Measurements from ENCODE around the gene ZNF827. TPM values are rescaled to one million over a fixed set of nuclear protein-coding genes. Genes with fewer than 3 reads are reported as not detected.

The ZNF827 gene
- total RNA-seq, 1 donor, result 9.1 TPM

DNA sequence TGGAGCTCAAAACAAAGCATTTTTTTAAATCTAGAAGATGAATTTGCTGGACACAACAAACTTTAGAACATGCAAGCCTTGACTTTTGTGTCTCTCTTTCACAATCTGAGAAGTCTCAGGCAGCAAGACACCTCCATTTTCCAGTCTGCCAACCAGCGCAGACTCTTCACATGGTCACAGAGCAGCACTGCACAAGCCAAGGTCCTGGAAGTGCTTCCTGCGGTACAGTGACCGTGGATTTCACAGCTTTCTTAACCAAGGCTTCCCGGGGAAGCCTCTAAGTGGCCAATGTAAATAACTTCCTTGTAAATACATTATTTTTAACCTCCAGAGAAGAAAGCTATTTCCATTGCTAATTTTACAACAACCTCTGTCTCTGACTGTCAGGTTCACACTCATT lies 31.2 kb downstream of the ZNF827 start:
- no peak overlapping the region for H3K4me3 ChIP-seq (ENCODE audit: low read depth, low read length)
- DNase-seq (ENCODE audit: low read depth), result peak; percentile 5
- TF ChIP-seq, protein P1, sequence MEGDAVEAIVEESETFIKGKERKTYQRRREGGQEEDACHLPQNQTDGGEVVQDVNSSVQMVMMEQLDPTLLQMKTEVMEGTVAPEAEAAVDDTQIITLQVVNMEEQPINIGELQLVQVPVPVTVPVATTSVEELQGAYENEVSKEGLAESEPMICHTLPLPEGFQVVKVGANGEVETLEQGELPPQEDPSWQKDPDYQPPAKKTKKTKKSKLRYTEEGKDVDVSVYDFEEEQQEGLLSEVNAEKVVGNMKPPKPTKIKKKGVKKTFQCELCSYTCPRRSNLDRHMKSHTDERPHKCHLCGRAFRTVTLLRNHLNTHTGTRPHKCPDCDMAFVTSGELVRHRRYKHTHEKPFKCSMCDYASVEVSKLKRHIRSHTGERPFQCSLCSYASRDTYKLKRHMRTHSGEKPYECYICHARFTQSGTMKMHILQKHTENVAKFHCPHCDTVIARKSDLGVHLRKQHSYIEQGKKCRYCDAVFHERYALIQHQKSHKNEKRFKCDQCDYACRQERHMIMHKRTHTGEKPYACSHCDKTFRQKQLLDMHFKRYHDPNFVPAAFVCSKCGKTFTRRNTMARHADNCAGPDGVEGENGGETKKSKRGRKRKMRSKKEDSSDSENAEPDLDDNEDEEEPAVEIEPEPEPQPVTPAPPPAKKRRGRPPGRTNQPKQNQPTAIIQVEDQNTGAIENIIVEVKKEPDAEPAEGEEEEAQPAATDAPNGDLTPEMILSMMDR (IDR thresholded peaks at IDR 0.05; ENCODE audit: insufficient read depth, low read depth, low read length), result no peak

DNA sequence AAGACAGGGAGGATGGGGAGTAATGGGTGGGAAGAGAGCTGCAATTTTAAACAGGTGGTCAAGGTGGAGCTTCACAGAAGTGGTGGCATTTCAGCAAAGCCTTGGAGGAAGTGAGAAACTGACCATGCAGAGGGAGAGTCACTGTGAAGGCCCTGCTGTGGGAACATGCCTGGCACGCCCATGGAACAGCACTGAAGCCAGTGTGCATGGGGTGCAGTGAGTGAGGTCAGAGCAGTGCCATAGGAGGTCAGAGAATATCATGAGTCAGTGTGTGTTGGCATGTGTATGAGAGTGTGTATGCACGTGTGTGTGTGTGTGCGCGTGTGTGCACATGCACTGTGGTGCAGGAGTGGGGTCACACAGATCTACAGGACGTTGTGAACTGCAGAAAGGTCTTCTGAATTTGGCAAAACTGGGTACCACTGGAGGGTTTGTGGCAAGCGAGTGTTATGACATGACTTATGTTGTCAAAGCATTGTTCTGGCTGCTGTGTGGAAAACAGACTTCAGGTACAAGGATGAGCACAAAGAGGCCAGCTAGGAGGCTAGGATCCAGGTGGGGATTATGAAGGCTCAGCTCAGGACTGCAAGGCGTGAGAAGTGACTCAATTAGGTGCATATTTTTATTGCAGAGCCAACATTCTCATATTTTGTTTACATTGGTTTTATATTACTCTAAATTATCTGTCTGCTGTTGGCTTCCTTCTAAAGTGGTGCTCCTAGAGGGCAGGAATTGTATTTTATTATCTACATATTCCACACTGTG lies 34.0 kb downstream of the ZNF827 start:
- TF ChIP-seq, protein P1 (IDR thresholded peaks at IDR 0.05; ENCODE audit: insufficient read depth, low read depth, low read length), result no peak
- H3K4me3 ChIP-seq (ENCODE audit: low read depth, low read length), result no peak overlapping the region
- no peak for DNase-seq (ENCODE audit: low read depth)

DNA sequence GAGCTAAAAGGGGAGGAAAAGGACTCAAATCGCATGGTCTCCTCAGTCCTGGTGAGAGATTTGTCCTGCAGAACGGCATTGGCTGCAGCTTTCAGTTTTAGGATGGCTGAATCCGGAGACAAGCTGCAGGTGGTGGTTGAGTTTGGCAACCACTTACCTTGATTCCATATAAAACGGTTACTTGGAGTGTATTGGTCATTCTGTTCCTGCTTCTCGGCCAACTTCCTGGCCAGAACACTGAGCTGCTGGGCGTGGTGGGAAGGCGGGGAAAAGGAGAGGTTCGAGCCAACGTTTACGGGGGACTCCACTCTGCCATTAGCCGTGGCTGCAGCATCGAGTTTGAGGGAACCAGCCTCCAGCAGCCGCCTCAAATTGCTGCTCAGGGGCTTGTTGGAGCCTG lies 36.1 kb downstream of the ZNF827 start:
- H3K4me3 ChIP-seq (ENCODE audit: low read depth, low read length), result no peak overlapping the region
- DNase-seq (ENCODE audit: low read depth), result no peak
- TF ChIP-seq, protein P1 (IDR thresholded peaks at IDR 0.05; ENCODE audit: insufficient read depth, low read depth, low read length), result no peak

DNA sequence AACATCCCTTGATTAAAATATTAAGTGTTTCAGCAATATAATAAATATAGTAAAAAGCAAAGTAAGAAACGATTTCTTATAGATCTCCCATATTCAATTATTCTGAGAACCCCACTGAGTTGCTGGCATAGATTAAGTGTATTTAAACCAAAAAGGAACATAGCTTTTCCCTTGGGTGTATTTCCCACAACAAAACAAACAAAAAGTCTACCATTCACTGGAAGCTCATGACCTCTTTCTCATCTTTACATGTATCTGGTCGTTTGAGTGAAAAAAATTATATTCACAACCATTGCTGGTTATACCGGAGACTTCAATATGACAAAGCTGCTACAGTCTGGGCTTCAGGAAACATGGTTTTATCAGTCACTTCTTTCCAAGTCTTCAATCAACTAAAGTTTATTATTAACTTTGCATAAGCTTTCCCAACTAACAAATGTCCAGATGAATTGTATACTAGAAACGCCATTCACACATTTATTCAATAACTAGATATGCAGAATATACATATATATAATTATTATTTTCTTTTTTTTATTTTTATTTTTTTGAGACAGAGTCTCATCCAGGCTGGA lies 38.6 kb downstream of the ZNF827 start:
- TF ChIP-seq, protein P1 (IDR thresholded peaks at IDR 0.05; ENCODE audit: insufficient read depth, low read depth, low read length), result no peak
- H3K4me3 ChIP-seq (ENCODE audit: low read depth, low read length), result no peak overlapping the region
- no peak for DNase-seq (ENCODE audit: low read depth)

DNA sequence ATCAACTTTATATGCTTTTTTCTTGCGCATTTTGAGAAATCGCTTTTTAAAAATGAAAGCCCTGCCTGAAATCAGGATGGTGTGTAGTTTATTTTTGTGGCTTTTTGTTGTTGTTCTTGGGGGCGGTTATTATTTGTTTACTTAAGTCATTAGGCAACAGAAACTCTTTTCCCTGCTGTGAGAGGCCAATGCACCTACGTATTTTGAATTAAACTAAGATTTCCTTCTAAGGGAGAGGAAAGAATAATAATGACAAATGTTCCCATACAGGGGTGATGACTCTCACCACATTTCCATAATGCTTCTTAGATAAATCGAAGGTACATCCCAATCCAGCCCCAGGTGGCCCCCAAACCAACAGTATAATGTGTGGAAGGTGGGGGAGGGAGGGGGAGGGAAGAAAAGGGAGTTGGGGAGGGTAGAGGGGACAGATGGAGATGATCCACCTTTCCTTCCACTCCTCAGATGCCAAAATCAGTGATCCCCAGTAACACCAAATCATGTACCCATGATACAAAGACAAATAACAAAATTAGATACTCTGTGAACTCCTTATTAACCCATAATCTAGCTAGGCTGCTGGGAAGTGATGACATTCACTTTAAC lies 39.6 kb downstream of the ZNF827 start:
- no peak overlapping the region for H3K4me3 ChIP-seq (ENCODE audit: low read depth, low read length)
- peak; percentile 42 for DNase-seq (ENCODE audit: low read depth)
- TF ChIP-seq, protein P1 (IDR thresholded peaks at IDR 0.05; ENCODE audit: insufficient read depth, low read depth, low read length), result no peak

DNA sequence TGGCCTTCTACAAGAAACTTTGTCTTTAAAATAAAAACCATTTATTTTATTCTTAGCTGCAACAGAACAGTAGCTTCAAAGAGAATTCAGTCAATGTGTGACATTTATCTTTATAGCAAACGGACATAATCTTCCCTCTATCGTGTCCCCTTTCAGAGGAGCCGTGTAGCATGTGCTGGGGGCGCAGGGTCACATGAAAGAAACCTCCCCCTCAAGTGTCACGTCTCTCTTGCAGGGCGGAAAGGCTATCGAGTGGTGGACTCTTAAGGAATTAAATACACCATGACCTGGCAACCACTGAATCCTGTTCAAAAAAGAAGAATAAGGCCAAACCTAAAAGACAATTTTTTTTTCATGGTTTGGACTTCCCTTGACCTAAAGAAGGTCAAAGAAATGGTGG lies 40.2 kb downstream of the ZNF827 start:
- DNase-seq (ENCODE audit: low read depth), result no peak
- TF ChIP-seq, protein P1 (IDR thresholded peaks at IDR 0.05; ENCODE audit: insufficient read depth, low read depth, low read length), result no peak
- no peak overlapping the region for H3K4me3 ChIP-seq (ENCODE audit: low read depth, low read length)
